Choroid plexus epithelial cell (primary cell): ENCODE results near the gene EIF3A.
"Not testable (repeated sequence)": the region's sequence is repeated elsewhere in the genome, so short reads cannot be mapped to it uniquely, and the experiment has no call there.

Experiments
- DNase-seq: peaks from one replicate; pipeline ENCODE4 v3.0.0-alpha.2; 2010; ENCODE audit warnings: low read depth
- H3K4me3 ChIP-seq: 2 replicates; pipeline ENCODE4 v1.5.1; 2011; ENCODE audit warnings: low read depth, mild to moderate bottlenecking, control low read depth, low read length, moderate library complexity
- TF ChIP-seq, protein P1 (sequence below): conservative IDR thresholded peaks from 2 replicates; pipeline ENCODE4 v1.5.1; 2011; ENCODE audit warnings: low read depth, mild to moderate bottlenecking, control low read depth, inconsistent platforms, low read length, moderate library complexity

Gene EIF3A

GRCh38 chr10:119029613-119030420, 50.8 kb downstream of the EIF3A start, which contains the start of gene NANOS1:
TSS of gene NANOS1 (plus strand) at chr10:119029714. CDS start at chr10:119029802, 88 bp downstream.
- DNase-seq, result peak; percentile 32
- TF ChIP-seq, protein P1, sequence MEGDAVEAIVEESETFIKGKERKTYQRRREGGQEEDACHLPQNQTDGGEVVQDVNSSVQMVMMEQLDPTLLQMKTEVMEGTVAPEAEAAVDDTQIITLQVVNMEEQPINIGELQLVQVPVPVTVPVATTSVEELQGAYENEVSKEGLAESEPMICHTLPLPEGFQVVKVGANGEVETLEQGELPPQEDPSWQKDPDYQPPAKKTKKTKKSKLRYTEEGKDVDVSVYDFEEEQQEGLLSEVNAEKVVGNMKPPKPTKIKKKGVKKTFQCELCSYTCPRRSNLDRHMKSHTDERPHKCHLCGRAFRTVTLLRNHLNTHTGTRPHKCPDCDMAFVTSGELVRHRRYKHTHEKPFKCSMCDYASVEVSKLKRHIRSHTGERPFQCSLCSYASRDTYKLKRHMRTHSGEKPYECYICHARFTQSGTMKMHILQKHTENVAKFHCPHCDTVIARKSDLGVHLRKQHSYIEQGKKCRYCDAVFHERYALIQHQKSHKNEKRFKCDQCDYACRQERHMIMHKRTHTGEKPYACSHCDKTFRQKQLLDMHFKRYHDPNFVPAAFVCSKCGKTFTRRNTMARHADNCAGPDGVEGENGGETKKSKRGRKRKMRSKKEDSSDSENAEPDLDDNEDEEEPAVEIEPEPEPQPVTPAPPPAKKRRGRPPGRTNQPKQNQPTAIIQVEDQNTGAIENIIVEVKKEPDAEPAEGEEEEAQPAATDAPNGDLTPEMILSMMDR, result no peak

GRCh38 chr10:119028900-119029612, 51.6 kb downstream of the EIF3A start:
- DNase-seq, result peak; percentile 90
- peak overlapping the region; percentile 57 for H3K4me3 ChIP-seq
- TF ChIP-seq, protein P1, result no peak

More at GRCh38 chr10:119029613-119030420, 50.8 kb downstream of the EIF3A start, which contains the start of gene NANOS1:
- H3K4me3 ChIP-seq, result peak within 1 kb of the TSS; percentile 57

DNA sequence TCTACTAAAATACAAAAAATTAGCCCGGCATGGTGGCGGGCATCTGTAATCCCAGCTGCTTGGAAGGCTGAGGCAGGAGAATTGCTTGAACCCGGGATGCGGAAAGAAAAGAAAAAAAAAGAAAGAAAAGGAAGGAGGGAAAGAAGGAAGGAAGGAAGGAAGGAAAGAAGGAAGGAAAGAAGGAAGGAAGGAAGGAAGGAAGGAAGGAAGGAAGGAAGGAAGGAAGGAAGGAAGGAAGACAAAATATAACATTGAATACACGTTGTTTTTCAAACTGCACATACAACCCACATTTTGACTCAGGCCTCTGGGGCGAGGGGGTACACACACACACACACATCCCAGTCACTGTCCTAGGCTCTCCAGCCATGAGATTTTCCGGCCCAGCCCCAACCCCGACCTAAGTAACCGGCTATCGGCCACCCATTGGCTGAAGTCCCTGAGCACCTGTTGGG, 52.1 kb downstream of the EIF3A start:
- not testable (repeated sequence) for DNase-seq
- peak overlapping the region; percentile 57 for H3K4me3 ChIP-seq

DNA sequence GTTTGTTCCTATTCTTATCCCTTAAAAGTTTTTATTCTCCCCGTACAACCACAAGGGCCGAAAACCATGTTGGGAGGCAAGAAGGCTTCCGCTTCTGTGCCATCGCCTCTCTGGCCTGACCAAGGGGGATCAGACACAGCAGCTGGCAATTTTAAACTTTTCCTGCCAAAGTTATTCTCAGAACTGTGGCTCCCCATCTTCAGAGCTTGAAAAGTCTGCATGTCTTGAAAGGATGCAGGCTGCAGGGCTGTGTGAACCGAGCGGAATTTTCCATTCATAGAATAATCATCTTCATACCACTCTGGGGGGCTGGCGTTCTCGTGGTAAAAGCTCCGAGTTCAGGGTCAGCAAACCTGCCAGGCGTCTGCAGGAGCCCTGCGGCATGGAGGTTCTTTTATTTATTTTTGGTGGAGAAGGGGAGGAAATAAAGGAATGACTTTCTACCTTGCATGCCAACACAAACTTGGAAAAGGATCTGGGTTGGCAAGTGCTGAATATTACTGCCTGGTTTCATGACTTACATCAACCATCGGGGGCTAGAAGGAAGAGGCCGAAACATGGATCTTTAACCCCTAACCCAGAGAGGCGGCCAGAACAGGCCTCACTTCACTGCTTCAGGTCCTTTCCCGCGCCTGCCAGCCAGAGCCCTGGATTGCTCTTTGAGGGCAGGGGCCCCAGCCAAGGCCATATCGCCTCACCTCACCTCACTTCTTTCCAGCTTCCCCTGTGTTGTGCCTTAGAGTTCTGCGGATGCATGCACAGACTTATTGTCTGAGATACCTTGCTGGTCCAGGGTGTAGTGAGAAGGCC, 54.1 kb downstream of the EIF3A start:
- DNase-seq, result no peak
- TF ChIP-seq, protein P1, result no peak

DNA sequence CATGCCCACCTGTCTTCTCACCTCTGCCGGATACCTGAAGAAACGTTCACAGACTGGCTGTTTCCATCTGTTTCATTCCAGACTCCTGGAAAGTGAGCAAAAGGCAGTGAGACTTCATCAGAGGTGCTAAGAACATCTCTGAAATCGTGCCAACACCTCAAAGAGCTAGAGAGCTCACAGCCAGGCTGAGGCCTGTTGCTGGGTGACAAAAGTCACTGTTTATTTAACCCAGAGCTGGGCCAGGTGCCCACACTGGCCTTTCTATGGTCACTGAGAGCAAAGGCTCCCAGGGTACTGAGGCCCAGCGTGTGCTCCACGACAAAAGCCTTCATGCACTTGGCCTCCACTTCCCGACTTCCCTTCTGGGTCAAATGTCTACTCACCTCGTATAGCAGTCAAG, 54.8 kb downstream of the EIF3A start:
- no peak for DNase-seq
- TF ChIP-seq, protein P1, result no peak
- no peak overlapping the region for H3K4me3 ChIP-seq

More for the DNA sequence above, 54.1 kb downstream of the EIF3A start:
- H3K4me3 ChIP-seq, result no peak overlapping the region

- no peak overlapping the region for H3K4me3 ChIP-seq
- TF ChIP-seq, protein P1, result no peak
- peak; percentile 84 for DNase-seq
These were observed 55.3 kb downstream of the EIF3A start for GRCh38 chr10:119025336-119025735.

DNA sequence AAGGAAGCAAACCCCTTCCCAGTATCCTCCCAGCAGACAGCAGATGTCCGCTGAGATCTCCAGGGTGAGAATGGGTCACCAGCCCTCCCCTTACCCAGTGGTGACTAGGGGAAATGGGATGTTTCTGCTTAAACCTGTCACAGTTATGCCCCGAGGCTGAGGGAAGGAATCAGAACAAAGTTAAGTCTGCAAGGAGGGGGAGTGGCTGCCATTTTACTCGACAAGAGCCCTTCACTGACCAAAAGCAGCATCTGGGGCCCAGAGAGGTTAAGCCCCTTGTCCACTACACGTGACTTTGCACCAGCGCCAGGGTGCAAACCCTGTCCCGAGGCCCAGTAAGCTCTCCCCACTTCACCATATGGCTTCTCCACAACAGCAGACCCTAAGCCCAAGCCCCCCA, 55.7 kb downstream of the EIF3A start:
- no peak overlapping the region for H3K4me3 ChIP-seq
- TF ChIP-seq, protein P1, result no peak
- no peak for DNase-seq
